Activated T-helper 1 cell treated with Interleukin-2 at 50 U/mL for 16 hours (primary cell): ENCODE data around the gene CPNE8.
"Not testable (repeated sequence)": the region's sequence is repeated elsewhere in the genome, so short reads cannot be mapped to it uniquely, and the experiment has no call there.

Source experiments
- DNase-seq: peaks from one replicate; pipeline ENCODE4 v3.0.0-alpha.2; 2020; ENCODE audit warnings: low read depth

The CPNE8 gene

DNA sequence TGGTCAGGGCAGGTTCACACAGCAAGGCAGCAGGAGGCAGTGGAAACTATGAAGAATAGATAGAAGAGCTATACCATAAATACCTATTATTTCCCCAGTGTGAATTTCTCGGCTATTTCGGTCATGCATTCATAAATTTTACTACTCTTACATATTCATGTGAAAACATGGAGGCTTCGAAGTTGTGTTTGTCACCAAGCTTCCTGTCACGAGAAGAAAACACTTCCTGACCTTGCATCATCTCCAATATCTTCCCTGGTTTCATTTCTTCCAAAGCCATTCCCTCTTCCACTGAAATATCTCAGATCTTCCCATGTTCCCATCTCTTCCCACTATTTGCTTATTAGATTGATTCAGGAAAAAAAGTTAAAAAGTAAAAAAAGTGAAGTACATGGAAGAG is 80.4 kb downstream of the CPNE8 start:
- no peak for DNase-seq

DNA sequence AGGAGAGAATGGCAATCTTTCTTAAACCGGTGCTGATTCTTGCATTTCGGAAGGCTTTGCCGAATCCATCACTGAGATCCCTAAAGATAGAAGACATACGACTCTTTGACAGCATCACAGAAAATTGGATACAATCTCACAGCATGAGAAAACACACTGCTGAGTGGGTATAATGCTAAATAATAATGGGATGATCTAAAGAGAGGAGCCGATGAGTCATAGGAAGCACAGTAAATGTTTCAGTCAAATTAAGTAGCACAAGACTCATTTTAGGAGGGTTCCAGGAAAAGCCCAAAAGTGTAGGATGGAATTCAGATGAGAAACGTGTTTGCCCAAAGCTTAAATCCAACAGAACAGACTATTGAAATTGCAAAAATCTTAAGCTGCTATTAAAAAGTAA is 81.7 kb downstream of the CPNE8 start:
- no peak for DNase-seq

DNA sequence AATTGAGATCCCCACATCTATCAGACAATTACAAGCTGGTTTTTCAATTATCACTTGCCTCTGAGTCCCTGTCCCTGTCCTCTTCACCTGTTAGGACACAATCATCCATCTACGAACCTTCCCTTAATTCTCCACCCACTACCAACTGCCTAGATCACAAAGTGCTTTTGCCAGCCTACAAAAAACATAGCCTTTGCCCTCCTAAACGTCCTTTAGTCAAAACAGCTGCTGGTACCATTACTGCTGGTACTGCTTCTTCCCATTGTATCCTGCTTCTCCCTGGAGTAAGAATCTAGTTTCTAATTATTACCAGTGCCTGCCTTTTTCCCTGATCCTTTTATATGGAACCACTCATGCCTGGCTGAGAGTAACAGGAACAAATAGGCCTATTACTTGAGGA is 82.1 kb downstream of the CPNE8 start:
- no peak for DNase-seq

DNA sequence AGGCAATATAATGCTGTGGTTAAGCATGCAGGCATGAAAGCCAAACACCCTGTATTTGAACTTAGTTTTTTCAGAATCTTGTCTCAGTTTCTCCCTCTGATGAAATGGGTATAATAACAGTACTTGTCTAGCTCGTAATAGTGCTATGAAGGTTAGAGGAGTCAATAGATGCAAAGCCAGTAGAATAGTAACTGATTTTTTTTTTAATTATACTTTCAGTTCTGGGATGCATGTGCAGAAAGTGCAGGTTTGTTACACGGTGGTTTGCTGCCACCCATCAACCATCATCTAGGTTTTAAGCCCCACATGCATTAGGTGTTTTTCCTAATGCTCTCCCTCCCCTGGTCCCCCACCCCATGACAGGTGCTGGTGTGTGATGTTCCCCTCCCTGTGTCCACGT is 87.4 kb downstream of the CPNE8 start:
- DNase-seq = no peak

DNA sequence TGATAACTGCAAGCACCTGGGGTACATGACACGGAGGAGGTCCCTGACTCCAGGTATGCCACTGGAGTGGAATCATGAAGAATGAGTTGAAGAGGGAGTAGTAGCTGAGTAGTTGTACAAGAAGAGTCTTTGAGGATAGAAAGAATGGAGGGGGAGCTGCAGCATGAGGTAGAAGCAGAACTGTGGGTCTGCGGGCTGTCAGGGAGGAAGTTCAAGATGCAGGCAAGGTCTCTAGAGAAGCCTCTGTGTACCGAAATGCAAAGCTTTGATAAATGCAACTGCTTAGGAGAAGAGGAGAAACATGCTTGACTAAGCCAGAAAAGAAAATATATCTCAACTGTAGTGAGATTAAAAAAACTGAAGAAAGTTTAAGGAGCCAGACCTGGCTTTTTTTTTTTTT is 91.5 kb downstream of the CPNE8 start:
- no peak for DNase-seq

GRCh38 chr12:38811814-38812356 is 93.5 kb downstream of the CPNE8 start:
- no peak for DNase-seq

GRCh38 chr12:38809832-38810231 is 95.6 kb downstream of the CPNE8 start:
- no peak for DNase-seq

- DNase-seq = no peak
These were observed 117.3 kb downstream of the CPNE8 start for GRCh38 chr12:38788106-38788505.

DNA sequence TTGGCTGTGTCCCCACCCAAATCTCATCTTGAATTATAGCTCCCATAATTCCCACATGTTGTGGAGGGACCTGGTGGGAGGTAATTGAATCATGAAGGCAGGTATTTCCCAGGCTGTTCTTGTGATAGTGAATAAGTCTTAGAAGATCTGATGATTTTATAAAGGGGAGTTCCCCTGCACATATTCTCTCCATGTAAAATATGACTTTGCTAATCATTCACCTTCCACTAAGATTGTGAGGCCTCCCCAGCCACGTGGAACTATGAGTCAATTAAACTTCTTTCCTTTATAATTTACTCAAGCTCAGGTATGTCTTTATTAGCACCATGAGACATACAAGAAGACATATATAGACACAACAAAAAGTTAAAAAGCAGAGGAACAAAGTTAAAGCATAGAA is 120.0 kb downstream of the CPNE8 start:
- no peak for DNase-seq

DNA sequence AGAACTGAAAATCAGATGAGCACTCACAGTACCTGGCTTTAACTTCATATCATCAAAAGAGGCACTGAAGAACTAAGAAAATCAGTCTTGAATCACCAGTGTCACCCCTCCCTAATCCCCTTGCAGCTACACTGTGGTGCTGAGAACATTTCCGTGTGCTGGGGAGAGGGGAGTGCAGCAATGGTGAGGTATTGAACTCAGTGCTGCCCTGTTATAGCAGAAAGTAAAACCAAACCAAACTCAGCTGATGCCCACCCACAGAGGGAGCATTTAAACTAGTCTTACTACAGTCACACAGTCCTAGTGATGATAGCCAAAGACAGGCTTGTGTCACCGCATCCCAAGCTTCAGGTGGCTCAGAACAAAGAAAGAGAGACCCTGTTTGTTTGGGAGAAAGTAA is 122.1 kb downstream of the CPNE8 start:
- no peak for DNase-seq

- DNase-seq = no peak
These were observed 123.0 kb downstream of the CPNE8 start for GRCh38 chr12:38782359-38782758.

- no peak for DNase-seq
These were observed 128.7 kb downstream of the CPNE8 start for GRCh38 chr12:38776647-38777046.

DNA sequence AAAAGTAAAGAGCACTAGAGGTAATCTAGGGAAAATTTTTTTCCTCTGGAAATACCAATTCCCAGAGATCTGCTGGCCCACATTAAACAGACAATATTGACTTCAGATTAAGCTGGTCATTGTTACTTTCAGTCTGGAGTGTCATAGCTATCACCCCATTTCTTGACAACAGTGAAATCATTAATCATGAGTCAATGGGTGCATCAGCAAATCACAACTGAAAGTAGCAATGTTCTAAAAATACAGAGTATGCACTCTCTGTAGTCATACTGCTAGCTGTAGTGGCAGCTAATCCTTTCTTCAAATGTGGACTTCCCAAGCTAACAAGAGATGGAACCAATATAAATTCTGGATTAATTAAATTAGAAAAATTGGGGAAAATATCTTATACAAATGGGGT is 129.9 kb downstream of the CPNE8 start:
- DNase-seq = no peak

- no peak for DNase-seq
These were observed 133.0 kb downstream of the CPNE8 start for GRCh38 chr12:38772437-38772836.

DNA sequence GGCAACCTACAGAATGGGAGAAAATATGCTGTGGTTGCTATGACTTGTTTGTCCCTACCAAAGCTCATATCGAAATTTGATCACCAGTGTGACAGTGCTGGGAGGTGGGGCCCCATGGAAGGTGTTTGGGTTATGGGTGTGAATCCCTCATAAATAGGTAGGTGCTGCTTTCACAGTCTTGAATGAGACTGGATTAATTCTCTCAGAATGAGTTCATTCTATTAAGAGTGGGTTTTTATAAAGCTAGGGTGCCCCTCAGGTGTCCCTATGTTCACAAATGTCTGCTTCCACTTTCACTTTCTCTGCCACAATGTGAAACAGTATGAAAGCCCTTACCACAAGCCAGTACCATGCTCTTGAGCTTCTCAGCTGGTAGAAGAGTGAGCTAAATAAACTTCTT is 133.5 kb downstream of the CPNE8 start:
- DNase-seq = no peak

DNA sequence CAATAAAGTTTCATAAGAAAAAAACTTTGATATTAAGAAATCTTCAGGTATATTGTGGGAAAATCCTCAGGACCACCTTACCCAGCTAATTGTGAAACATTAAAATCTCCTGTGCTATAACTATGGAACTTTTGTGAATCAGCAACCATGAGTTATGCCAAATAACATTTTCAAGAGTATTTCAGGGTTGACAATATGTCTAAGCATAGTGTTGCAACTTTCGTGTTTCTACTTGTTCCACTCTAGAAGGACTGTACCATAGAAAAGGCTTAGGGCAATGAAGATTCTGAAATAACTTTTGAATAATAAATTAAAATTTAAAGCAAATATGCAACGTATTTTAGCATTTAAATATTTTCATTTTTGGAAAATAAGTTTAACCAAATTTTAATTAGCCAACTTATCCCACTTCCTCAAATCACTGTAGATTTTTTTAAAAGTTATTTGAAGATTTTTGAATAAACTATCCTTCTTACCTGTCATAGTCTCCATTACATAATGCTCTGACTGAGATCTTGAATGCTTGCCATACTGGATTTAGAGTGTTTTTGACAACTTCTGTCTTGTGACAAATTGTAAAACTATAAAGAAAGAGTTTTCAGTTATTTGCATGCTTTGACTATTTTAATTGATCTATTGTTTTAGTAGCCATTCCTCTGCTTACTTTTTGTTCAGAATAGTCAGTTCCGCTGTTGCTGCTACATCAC is 143.6 kb downstream of the CPNE8 start:
- no peak for DNase-seq

DNA sequence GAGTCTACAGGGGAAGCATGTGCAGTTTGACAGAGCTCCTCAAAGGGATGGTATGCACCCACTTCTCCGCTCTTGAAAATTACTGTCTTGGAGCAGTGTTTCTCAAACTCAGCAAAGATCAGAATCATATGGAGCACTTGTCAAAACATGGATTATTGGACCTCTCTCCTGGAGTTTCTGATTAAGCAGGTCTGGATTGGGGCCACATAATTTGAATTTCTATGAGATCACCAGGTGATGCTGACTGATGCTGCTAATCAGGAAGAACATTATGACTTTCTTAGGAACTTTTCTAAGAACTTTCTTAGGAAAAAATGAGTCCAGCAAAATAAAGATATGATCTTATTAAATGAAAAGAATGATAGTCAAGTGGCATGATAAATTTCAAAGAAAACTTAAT is 144.3 kb downstream of the CPNE8 start:
- no peak for DNase-seq

DNA sequence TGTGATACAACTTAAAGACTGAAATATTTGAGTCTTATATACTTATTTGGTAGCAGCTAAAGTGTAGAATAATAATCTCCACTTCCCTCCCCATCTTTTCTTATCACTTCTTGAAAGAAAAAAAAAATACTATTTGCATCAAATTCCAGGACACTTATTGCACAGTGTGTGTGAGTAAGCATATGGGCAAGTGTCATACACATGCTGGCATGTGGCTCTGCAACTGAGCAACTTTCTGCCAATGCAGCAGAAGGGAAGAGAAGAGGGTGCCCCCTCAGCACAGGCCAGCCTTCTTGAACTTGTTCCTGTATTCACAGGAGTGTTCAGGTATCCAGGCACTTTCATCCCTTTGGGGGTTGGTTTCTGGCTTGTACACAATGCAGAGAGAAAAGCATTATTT is 145.8 kb downstream of the CPNE8 start:
- DNase-seq = no peak

- no peak for DNase-seq
These were observed 158.6 kb downstream of the CPNE8 start for GRCh38 chr12:38746744-38747143.

DNA sequence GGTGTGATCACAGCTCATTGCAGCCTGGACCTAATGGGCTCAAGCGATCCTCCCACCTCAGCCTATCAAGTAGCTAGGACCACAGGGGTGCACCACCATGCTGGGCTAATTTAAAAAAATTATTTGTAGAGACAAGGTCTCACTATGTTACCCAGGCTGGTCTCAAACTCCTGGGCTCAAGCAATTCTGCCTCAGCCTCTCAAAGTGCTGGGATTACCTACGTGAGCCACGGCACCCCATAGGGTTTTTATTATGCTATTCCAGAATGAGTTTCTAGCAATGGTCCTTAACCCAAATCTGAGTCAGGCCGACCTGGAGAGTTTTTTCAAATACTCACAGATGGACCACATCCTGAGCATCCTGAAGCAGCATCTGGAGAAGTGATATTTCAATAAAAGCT is 159.8 kb downstream of the CPNE8 start:
- DNase-seq = no peak

GRCh38 chr12:38744041-38744440 is 161.3 kb downstream of the CPNE8 start:
- no peak for DNase-seq

DNA sequence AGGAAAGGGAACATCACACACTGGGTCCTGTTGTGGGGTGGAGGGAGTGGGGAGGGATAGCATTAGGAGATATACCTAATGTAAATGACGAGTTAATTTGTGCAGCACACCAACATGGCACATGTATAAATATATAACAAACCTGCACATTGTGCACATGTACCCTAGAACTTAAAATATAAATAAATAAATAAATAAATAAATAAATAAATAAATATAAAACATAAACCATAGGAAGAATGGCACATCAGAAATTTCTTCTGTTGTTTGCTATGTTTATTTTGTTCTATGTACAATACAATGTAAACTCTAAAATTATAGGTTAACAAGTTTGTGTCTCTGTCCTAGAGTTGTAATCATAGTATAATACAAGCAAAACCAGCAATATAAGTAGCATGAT is 162.9 kb downstream of the CPNE8 start:
- DNase-seq = not testable (repeated sequence)

- DNase-seq = no peak
These were observed 168.6 kb downstream of the CPNE8 start for GRCh38 chr12:38736821-38737220.

GRCh38 chr12:38732761-38733160 is 172.6 kb downstream of the CPNE8 start:
- DNase-seq = no peak
